DMS114 treated with DMSO at 0.1 percent for 48 hours (cell line): ENCODE results near the gene NUDCD3.
A peak's percentile ranks its signal among the peaks of the same experiment; 100 is the strongest.

Experiments used
- DNase-seq: peaks from one replicate; lab custom pipeline; 2025; ENCODE audit not compliant: unreplicated experiment; lab: John Stamatoyannopoulos, UW

Gene NUDCD3

DNA sequence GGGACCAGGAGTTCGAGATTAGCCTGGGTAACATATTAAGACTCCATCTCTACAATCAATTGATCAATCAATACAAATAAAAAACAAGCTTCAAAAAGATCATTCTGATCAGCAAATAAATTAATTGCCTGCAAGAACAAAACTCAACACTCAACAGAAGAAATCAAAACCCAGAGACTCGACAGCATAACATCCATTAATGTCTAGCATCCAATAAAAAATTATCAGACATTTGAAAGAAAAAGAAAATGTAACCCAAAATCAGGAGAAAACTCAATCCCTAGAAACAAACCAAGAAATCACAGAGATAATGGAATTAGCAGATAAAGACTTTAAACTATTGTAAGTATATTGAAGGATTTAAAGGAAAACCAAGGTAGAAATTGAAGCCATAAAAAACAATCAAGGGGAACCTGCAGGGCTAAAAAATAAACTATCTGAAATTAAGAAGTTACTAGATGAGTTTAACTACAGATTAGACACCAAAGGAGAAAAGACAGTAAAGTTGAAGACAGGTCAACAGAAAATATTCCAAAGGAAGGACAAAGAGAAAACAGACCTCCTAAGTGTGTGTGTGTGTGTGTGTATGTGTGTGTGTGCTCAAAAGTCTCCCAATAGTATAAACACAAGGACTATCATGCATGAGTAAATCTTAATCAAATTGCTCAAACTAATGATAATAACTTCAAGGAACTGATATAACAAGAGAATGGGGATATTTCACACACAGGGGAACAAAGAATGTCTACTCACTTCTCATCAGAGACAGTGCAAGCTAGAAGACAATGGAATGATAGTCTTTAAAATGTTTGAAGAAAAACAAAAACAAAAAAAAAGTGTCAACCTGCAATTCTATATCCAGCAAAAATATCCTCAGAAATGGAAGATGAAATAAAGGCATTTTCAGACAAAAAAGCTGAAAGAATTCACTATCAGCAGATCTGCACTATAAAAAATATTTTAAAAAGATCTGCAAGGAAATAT is 7.7 kb downstream of the NUDCD3 start:
- no peak for DNase-seq

DNA sequence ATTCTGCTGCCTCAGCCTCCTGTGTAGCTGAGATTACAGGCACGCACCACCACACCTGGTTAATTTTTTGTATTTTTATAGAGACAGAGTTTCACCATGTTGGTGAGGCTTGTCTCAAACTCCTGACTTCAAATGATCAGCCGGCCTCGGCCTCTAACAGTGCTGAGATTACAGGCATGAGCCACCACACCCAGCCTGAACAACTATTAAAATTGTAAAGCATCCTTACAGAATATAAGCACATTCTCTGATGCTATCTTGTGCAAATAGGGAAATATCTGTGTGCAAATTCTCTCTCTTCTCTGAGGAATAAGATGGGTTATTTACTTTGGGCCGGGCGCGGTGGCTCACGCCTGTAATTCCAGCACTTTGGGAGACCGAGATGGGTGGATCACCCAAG is 12.5 kb downstream of the NUDCD3 start:
- no peak for DNase-seq

GRCh38 chr7:44477063-44477830 is 13.2 kb downstream of the NUDCD3 start:
- peak; percentile 46 for DNase-seq

- DNase-seq = no peak
Measured at GRCh38 chr7:44476313-44476712, 14.1 kb downstream of the NUDCD3 start.

- DNase-seq = no peak
Measured at GRCh38 chr7:44473295-44473694, 17.2 kb downstream of the NUDCD3 start.

- no peak for DNase-seq
Measured at GRCh38 chr7:44472843-44473242, 17.6 kb downstream of the NUDCD3 start.

DNA sequence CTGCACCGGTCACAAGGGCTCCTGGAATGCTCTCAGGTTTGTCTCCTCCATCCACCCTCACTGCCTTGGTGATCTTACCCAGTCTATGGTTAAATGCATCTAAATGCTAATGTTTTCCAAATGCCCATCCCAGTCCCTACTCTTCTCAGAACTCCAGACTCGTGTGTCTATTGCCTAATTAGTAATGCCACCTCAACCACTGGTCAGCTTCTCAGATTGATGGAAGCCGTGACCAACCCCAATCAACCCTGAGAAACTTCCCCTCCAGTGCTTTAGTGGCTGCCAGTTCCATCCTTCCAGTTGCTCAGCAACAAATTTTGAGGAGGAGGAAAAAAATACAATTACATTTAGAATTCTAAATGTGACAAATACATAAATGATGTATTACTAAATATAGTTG is 18.6 kb downstream of the NUDCD3 start:
- no peak for DNase-seq

DNA sequence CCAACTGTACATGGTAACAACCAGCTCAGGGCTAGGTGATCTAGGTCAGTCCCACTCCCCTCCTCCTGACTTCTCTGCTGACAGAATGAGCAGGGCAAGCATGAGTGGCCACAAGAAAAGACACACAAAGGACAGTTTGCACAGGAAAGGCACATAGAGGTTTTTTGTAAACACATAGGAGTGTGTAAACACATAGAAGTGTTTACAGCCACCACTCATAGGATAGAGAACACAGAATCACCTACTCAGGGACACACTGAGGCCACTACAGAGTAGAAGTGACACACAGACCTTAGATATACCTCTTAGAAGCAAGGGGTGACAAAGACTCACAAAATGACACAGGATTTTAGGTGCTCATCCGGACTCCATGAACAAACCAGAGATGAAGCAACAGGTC is 19.0 kb downstream of the NUDCD3 start:
- no peak for DNase-seq

DNA sequence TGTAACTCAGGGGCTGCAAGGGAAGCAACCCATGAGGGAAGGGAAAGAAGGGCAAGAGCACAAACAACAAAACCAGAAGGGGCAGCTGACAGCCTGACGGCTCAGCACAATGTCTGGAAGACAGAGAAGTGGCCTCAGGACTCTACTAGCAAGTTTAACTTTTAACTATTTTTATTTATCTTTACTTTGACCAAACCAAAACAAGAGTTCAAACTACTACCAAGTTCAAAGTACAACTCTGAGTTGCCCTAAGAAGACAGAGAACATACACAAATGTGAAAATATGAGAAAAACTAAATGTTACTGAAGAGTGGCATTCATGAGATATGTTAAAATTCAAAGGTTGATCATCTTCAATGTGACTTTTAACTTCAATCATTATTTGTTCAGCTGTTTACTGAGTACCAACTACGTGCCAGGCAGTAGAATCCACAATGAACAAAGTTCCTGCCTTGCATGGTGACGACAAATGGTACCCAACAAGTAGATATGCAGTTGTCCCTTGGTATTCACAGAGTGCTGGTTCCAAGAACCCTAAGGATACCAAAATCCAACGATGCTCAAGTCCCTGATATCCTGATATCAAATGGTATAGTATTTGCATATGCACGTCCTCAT is 19.7 kb downstream of the NUDCD3 start:
- no peak for DNase-seq

GRCh38 chr7:44470135-44470479 is 20.4 kb downstream of the NUDCD3 start:
- no peak for DNase-seq

DNA sequence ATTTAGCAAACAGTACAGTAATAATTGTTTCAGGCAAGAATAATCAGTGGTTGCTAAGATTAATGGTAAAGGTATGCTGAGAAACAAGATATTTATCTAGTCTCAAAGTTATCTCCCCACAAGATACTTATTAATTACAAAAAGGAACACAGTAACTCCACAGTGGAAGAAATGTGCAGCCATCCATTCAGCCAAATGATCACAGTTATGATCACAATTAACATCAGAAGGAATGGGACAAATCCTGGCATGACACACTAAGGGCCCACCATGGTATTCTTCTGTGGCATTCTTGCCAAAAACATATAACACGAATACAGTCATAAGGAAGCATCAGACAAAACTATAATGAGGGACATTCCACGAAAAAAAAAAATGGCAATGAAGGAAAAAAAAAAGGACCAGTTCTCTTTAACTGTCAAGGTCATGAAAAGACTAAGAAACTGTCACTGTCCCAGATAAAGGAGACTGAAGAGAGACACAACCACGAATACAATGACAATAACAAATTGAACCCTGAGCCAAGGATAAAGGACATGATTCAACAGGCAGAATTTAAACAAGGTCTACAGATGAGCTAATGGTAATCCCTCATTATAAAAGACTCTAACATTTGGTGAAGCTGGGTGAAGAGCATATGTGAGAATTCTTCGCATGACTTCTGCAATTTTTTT is 20.9 kb downstream of the NUDCD3 start:
- no peak for DNase-seq

DNA sequence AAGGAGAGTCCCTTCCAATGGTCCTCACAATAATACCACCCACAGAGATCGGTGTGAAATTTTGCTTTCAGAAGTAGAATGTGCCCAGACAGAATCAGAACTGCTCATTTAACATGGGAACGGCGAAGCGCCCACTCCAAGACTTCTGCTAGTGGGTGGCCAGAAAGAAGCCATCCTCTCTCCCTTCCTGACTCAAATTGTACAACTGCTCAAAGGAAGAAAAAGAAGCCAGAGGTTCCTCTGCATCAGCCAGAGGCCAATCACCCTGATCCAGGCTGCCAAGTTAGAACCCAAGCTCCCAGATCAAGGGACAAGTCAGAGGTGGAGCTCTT is 23.3 kb downstream of the NUDCD3 start:
- no peak for DNase-seq

DNA sequence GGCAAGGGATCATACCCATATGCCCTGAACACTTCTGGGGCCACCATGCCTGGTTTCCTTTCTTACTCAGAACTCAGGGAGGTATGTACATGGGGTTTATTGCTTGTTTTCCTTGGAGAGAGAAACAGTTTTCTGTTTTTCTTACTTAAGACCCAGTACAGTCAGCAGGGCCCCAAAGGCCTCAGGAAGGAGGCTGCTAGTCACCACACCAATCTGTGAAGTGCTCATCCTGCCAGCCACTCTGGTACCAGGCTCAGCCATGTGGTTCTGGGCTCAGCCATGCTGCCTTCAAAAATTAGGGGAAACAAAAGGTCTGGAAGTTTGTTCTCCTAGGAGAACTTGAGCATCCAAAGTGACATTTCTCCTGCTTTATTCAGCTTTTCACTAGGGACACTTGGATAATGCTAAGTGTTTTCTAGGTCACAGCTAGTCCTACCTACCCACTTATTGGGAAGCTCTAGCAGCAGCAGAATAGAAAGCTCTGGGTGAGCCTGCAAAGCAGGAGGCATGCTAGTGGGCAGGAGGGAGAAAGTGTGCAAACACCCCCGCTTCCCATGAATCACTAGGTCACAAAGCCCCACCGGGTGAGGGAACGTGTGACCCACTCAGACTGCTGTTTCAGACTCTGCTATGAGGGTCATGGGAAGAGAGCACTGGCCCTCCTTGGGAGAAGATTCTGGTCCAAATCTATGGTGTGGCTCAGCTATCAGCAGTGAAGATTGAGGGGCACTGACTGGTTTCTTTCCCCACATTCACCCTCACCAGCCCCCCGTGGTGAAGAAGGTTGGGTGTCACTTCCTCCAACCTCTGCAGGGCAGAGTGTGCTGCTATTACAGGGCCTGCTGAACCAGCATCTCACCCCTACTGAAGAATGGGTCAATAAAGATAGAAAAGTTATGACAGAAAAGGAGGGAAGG is 23.9 kb downstream of the NUDCD3 start:
- no peak for DNase-seq

DNA sequence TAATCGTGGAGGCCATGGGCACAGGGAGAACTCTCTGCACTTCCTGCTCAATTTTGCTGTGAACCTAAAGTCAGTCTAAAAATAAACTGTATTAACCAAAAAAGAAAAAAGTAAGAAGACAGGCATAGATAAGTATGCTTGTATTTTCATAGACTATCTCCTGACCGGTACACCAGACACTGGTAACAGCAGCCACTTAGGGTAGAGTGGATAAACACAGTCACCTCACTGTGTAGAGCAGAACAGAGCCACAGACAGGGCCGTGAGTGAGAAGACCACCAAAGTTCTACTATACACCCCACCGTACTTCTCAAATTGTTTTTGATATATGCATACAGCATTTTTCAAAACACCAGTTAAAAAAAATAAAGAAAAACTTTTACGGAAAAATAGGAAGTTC is 25.0 kb downstream of the NUDCD3 start:
- DNase-seq = no peak

DNA sequence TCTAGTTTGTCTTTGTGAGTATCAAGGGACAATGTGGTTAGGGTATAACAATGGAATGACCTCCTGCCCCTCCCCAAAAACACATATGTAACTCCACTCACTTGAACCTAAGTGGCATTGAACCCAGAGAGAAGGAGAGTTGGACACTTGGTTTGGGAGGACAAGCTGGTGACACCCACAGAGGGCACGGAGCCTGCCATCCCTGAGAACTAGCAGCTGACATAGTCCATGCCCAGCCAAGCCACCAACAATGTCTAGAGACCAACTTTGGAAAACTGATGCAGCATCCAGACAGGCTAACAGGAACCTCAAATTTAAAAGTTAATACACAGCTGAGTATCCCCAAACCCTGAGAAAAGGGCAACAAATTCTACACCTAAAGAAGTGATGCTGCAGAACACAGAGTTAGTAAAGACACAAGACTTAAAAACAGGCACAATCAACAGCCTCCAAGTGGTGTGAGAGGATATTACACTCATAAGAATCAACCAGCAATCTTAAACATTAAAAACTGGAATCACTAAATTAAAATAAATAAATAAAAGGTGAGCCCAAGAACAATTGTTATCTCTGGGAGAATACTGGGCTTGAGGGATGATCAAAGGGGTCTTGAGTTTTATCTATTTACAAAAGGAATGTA is 27.2 kb downstream of the NUDCD3 start:
- no peak for DNase-seq

DNA sequence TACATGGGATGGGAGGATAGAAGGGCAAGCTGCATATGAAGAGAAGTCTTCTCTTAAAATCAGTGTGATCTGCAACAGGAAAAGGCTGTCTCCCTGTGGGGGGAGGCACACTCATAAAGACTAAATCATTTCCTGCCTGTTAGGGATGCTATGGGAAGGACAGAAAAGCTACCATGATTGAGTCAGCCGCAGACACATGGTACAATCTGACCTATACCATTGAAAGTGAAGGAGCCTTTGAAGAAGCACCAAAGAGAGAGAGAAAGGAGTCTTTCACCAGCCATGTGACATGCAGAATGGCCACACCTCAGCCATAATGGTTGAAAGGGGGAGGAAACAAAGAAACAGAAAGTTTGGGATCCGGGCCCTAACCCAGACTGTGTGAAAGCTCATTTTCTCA is 29.1 kb downstream of the NUDCD3 start:
- no peak for DNase-seq

DNA sequence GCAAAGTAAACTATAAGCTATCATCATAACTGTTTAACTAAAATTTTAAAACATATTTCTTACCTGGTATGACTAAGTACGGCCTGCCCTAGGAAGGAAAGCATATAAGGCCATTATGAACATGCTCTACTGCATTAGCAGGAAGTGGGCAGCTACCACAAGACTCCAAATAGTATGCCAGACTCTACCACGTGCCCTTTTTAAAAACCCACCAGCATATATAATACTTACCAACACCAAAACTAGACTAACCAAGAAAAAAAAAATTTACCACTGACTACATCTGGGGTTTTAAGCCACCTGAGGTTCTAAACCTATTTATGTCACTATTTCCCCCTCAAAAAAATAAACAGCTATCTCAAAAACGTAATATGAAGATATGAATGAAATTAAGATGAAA is 30.1 kb downstream of the NUDCD3 start:
- DNase-seq = no peak

DNA sequence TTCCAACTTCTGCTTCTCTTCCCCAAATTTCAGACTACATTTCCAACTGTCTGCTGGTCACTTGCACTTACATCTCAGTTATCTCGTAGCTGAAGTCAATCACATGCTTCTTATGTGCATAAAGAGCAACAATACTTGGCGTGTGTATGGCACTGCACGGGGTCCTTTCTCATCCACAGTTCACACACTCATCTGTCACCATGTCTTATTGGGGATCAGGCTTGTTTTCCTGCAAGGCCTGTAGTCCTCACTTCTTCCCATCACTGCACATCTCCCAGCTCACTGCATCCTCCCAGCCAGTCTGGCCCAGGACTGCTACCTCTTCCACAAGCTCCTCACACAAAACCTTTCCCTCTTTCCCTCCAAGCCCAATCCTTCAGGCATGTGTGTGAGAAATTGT is 35.3 kb downstream of the NUDCD3 start:
- no peak for DNase-seq

DNA sequence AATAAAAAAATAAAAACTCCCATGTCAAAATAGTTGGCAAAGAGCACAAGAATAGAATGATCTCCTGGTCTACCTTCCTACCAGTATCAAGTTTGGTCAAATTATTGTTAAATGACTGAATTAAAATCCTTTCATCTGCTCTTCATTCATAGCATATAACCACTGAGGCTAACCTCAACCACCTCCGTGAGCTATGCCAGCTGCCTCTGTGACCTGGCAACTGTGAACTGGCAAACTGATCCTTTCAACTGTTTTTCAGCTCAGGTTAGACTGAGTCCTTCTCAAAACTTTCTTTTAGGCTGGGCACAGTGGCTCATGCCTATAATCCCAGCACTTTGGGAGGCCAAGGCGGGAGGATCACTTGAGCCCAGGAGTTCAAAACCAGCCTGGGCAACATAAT is 36.1 kb downstream of the NUDCD3 start:
- no peak for DNase-seq

DNA sequence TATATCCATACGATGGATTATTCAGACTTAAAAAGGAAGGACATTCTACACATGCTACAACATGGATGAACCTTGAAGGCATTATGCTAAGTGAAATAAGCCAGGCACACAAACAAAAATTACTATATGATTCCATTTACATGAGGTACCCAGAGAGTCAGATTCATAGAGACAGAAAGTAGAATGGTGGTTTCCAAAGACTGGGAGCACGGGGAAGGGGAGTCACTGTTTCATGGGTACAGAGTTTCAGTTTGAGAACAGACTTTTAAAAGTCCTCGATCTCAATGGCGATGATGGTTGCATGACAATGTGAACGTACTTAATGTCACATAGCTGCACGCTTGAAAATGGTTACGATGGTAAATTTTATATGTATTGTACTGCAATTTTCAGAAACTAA is 39.3 kb downstream of the NUDCD3 start:
- no peak for DNase-seq
